ENCODE measurements around the gene PDE4D.

PDE4D gene

DNA sequence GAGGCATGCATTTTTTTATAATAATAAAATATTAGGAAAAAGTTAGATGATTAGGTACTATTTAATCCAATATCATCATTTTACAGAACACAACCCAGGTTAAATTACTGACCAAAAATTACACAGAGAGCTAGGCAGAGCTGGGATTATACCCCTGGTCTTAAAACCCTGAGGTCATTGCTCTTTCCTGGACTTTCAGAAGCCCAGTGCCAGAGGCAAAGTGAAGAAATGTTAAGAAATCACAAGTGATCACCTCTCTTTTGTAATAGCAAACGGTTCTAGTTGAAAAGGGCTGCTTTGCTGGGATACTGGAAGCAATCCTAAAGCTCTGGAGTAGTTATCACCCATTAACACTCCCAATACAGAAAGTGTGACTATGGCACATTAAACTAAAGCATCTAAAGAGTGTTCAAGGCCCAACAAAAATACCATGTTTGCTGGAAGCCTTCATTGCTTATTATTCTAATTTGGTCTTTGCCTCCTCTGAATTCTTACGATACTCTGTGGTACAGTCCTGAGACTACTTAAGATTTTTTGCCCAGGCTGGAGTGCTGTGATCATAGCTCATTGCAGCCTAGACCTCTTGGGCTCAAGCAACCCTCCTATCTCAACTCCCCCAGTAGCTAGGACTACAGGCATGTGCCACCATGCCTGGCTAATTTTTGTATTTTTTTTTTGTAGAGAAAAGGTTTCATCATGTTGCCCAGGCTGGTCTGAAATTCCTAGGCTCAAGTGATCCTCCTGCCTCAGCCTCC is 734.7 kb downstream of the PDE4D start:
- DNase-seq: no peak

DNA sequence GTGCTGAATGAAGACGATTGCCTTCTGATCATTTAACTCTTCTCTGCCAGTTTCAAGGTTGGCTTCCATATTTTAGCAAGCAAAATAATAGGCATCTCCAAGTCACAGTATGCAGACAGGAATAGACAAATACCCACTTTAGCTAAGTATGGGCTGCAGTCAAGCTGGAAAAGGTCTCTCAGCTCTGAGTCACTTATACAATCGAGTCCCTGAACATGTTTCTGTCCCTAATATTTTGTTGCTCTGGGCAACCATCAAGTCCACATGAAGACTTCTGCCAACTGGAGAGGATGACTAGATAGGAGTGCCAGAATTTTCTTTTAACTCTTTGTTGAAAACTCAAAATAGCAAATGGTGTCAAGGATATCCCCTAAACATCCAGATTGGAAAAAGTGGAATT is 735.4 kb downstream of the PDE4D start:
- no peak for DNase-seq

DNA sequence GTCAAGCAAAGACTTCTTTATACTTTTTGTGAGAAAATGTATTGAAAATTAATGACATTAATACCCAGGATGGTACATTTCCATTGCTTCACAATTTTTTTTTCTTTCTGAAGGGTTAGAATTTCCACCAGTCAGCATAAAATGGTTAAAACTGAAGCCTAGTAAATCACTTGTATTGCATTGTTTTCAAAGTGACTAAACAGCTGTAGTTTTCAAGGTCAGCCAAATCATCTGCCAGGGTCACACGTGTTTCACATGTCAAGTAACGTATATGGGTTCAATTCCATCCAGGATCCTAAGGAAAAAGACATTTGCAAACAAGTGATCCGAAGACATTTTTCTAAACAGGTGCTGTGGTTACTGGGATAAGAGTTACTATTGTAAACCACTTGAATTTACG is 736.5 kb downstream of the PDE4D start:
- DNase-seq: no peak

DNA sequence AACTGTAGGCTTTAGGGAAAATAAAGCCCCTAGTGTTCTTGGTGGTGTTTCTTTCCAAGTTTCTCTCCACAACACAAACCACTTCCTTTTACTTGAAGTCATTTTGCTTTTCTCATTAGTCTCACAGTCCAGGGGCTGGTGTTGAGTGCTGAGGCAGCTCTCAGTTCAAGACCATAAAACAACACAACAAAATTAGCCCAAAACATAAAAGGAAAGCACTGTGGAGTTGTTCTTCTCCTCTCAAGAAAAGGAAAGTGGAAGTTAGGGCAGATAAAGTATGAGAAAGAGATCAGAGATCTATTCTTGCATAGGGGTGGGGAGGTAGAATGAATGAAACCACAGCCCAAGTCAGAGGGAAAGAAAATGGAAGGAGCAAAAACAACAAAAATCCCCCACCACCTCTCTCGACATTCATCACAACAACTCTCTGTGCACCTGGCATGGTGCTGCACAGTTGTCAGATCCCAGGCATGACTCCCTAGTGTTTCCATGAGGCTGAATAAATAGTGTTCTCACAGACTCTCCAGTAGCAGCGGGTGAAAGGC is 740.8 kb downstream of the PDE4D start:
- no peak for DNase-seq

DNA sequence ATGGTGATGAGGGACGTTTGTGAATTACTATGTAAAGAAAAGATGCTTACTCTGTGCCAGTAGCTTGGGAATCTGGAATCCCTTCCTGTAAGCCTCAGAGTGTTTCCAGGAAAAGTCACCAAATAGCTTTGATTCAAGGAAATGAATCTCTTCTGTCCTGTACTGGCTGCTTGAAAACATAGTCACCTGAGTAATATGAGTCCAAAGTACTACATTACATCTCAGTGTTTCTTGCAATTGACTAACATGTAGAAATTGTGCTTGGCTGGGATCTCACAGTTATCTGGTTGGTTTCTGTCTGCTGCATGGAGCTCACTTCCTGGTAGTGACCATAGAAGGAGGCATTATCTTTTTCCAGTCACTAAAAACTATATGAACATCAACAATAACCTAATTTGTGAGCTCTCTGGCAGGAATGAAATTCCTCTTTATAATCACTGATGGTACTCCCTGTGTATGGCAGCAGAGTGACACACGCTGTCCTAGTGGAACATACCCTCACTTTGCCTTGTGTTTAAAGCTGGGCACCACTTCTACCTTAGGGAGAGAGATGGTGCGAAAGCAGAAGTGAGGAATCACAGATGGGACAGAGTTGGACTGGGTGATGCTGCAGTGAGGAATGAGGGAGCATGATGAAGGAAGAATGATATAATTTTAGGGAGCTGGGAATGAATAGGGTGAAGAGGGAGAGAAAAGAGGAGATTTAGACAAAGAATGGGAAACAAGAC is 742.2 kb downstream of the PDE4D start:
- no peak for DNase-seq

DNA sequence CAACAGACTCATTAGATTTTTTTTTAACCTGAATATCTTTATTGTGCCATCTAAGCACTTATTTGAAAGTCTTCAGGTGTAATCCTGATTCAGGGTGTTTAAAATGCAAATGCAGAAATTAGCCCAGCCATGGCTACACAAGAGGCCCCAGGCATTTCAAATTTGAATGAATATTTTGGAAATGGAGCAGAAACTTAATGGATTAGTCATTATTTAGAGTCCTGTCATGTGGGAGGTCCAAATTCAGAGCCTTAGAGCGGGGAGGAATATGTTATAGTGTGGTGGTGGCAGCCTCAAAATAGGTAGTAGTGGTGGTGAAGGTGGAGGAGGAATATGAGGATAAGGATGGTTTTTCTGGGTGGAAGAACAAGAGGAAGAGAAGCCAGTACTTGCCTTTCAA is 743.7 kb downstream of the PDE4D start:
- DNase-seq: no peak

DNA sequence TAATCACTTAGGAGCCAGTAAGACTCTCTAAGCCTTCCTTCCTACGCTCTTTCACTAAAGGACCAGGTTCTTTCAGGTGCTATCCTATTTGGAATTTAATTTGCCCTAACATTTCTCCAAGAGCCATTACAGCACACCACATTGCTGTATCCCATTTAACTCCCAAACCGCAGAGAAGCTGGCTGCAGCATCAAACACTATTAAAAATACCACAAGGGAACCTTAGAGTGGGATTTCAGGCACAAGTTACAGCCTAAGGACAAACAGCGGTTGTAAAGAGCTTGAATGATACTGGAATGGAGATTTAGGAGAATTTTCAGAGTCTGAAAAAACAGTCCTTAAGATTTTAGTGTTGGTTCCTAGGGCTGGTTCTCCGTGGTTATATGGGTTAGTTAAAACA is 744.3 kb downstream of the PDE4D start:
- no peak for DNase-seq

DNA sequence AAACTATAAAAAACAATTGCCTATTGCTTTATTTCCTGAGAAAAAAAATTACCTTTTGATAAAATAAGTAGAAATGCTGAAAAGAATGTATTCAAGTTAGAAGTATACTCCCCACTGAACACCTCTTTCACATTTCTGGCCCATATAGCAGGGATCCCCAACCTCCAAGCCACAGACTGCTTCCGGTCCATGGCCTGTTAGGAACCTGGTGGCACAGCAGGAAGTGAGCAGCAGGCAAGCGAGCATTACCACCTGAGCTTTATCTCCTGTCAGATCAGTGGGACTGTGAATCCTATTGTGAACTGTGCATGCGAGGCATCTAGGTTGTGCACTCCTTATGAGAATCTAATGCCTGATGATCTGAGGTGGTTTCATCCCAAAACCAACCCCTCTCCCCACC is 746.8 kb downstream of the PDE4D start:
- DNase-seq: no peak

DNA sequence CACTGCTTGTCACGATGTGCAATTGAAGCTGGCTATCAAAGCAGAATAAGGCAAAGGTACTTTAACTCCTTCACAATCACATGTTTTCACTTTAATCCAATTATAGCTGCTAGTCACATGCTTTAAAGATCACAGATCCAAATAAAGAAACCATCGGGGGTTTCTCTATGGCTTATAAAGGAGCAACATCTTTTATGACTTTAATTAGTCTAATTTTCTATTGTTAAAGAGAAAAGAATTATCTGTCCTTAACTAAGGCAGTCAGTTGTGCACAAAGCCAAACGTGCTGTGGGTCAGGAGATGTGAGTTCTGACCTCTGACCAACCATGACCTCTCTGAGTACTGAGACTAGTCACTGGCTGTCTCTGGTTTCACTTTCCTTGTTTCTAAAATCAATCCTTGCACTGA is 749.6 kb downstream of the PDE4D start:
- no peak for DNase-seq

DNA sequence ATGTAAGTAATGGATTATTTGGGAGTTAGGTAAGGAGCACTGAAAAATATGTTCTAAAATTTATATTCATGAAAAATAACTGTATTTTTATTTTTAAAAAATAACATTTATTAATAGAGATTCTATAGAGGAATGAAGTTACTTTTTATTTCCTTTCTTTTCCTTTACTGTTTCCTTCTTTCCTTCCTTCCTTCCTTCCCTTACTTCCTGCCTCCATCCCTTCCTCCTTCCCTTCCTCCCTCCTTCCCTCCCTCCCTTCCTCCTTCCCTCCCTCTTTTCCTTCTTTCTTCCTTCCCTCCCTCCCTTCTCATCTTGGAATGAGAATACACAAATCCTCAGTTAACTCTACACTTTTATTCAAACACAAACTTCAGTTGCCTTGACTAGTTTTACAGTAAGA is 750.6 kb downstream of the PDE4D start:
- no peak for DNase-seq

DNA sequence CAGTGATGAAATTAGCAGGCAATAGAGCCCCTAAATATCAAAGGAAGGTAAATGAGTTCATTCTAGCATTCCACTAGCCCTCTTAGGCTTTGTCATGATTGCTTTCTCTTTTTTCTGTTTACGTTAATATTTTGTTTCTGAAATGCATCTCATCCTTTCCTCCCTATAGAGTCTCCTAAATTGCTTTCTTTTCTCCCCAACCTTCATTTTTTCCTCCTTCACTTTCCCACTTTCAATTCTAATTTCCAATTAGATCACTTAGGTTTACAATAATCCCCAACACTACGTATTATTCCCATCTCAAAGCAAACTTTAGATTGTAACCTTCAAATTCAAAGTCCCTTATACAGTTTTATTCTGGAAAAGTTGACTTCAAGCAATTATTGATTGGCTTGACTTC is 751.4 kb downstream of the PDE4D start:
- no peak for DNase-seq

DNA sequence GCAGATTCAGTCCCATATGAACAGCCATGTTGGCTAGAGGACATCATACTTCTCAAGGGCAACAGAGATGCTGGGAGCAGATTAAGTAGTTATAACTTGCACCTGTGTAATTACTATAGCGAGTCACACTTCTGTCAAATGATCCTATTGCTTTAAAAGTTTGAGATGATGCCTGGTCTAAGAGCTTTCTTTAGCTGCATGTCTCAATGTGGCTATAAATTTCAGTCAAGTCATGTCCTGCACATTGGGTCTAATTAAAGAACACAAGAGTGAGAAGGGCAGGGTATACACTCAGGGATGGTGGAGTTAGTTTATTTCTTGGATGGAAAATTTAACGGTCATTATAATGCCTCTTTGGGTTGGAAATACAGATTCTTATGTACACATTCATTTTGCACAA is 753.4 kb downstream of the PDE4D start:
- no peak for DNase-seq

DNA sequence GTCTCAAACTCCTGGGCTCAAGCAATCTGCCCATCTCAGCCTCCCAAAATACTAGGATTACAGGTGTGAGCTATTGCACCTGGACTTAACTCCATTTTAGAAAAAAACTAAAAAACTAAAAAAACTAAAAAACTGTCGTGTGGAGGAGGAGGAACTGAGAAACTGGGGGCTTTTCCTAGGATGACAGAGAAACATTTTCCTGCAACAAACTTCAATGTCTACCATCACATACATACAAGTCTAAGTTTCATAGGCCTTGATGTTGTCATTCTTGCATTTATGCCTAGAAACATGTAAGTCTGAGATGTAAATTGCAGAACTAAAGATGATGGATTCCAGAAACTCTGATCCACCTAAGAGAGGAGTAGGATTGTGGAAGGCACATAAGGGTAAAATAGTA is 753.8 kb downstream of the PDE4D start:
- DNase-seq: no peak

DNA sequence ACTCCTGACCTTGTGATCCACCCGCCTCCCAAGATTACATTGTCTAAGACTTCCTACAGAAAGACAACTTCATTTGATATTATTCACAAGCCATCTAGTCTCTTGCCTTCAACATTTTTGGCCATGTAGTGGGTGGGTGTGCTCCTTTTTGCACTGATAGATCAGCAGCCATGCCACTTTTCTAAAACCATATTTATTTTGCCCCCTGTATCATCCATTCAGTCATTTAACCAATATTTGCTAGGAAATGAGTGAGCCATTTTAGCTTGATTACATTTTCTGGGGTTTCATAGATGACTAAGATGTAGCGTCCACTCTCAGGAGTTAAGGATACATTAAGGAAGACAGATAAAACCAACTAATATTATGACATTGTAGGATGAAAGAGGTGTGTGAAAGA is 755.0 kb downstream of the PDE4D start:
- DNase-seq: no peak

DNA sequence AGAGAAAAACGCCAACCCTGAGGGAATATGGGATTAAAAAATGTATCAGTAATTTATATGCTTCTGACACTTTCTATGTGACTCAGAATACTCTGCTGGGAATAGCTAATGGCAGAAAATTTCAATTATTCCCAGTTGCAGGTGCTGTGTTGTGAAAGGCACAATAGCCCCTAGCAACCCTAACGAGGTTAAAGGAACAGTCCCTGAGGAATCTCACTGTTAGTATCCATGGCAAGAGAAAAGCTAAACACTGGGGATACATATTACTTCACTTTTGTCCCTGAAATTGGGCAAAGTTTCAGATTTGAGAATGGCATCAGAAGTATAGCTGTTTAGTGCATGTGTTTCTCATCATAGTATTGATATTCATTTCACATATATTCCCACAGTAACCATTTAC is 755.7 kb downstream of the PDE4D start:
- DNase-seq: no peak

DNA sequence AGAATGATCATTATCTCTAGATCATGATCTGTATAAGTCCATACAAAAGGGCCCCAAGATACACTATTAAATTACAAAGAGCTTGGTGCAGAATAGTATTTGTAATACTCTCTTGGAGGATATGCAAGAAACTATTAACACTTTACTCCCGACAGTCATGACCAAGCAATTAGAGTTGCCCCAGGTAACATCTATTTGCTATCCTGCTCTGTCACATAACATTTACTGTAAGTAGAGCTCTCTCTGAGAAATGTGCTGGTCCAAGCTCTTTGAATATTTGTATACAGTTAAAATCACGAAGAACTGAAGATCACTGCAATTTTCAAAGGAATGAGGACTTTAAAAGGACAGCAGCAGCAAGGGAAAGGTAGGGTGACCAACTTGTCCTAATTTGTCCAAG is 757.0 kb downstream of the PDE4D start:
- no peak for DNase-seq

DNA sequence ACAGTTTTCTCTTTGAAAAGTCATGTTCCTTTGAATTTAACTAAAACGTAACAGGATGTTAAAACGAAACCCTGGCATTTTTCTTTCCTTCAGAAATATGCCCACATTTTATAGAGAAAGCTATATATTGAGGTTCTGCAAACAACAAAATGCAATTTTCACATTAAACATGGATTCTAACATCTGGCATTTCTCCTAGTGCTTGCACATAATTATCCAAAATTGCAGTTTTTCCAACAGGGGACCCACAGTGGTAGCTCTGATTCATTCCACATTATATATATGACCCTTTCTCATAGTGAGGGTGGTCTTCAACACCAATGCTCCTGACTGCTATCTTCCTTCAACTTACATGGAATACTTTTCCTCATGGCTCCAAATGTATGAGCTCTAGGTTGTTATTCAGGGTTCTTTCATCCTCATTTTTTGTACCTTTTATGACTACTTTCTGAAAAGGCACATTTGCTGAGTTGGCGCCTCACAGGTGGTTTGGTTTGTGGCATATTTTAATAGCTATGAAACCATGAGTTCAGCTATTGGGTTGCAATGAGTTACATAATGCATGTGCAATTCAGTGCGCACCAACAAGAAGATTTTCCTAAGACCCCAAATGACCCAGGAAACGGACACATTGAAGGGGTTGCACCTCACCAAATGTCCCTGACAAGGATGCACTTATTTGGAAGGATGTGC is 758.9 kb downstream of the PDE4D start:
- no peak for DNase-seq

DNA sequence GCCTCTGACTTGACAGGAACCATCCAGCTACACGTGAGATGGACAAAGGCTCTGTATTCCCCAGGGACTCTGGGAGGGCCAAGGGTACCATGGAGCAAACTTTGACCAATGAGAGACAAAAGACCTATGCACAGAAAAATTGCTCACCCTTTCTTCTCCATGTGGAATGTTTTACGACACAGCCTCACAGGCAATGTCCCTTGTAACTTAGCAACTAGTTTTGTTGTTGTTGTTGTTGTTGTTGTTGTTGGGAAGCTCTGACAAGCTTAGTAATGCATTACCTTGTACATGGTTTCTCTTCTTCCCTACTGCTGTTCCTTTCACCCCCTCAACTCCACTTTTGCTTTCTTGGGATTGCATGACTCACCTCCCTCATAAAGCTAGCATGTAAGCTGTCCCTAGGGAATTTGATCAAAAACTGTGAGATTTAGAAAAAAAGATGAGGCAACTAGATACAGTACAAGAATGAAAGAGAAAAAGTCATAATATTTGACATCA is 759.7 kb downstream of the PDE4D start:
- no peak for DNase-seq

DNA sequence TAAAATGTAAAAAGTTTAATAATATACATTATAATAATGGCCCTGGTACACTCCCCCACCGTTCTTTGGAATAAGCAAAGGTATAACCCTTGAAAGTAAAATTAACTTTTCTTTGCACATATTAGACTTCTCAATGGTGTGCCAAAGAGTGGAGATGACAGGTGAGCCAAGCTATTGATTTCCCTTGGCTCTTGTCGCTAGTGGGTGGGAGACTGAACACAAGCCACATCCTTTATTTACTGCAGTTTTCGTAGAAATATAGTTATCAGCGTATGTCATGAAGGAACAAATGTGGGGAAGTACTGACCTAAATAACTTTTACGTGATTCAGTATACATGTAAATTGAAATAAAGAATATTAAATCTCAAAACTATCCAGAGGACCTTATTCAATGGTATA is 761.4 kb downstream of the PDE4D start:
- DNase-seq: no peak

DNA sequence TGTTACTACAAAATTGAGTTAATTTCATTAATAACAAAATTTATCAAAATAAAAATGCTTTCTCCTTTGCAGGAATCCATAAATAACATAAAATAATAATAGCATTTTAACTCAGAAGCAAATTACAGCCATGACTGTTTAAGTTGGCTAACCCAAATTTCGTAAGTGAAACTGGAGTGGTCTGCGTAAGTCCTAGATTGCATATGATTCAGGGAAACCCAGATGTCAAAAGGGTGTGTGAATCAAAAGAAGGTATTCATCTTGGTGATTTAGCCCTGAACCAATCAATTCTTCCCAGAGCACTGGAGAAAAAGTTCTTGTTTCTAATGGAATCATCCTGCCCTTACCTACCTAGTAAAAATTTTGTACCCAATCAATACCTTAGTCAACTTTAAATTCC is 763.1 kb downstream of the PDE4D start:
- DNase-seq: no peak

DNA sequence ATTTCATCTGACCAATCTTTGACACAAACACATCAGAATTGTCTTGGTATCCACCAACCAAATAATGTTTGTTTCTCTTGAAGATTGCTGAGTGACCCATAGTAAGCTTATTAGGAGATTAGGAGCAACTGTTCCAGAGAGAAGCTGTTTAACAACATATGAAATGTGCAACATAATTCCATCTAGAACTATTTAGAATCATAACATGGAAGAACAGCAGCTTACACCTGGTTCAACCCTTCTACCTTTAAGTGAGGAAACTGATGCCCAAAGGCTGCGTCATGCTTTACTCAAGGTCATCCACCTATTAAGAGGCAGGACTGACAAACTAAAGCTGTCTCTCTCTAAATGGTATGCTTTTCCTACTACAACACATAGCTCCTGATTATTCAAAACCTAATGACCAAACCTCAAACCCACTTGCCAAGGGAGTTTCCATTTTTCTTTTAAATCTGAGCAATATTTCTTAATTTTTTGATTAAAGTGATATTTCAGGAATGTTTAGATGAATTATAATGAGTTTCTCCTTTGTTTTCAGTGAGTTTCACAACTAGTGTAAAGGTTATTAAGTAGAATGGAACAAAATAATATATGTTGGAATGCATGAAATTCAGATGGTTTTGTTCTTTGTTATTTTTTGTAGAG is 764.8 kb downstream of the PDE4D start:
- DNase-seq: no peak

DNA sequence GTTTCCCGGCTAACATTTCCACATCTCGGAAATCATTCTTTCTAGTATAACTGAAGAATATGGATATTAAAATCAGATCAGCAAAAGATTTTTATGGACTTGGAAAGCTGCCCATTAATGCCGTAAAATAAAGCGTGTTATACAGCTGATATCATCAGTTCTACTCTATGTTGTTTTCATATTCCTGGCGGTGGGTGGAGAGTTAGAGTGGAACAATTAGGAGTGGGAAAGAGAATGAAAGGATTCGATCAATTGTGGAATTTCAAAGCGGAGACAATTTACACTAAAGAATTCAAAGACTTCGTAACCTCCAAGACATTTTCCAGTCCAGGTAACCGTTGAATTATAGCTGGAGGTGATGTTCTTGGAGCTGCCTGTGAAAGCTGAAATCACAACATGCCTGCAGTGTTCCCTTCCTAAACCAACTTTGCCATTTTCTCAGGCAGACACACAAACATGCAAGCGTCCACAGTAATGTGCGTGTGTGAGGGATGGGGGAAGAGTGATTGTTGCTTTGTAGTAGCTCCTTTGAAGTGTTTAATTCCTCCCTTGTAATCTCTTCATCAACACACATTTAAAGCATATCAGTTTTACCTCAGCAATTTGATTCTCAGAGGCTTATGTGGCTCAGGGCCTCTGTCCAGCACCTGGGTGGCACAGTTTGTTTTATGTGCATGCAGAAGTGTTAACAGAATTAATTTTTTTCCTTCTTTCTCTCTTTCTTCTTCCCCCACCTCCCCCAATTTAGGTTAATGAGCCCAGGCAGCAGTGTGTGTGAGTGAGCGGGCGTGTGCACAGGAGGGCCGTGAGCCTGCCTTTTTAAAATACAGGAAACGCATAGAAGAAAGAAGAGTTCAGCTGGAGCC is 766.6 kb downstream of the PDE4D start:
- DNase-seq: no peak

All from activated T-cell treated with anti-CD3 and anti-CD28 coated beads, Interleukin-2, amount 50 U/mL, for 1 hour (primary cell).